WERI-Rb-1 (cell line): ENCODE data around the gene NOBOX.

Experiments used
- DNase-seq: peaks from one replicate; pipeline ENCODE4 v3.0.0-alpha.2; 2020
- H3K27ac ChIP-seq: fragments of 250-450 bp; sonication (Bioruptor Pico); 2 replicates; pipeline ENCODE4 v1.5.1; 2020; ENCODE audit warnings: mild to moderate bottlenecking, moderate library complexity
- H3K27me3 ChIP-seq: fragments of 250-450 bp; sonication (Bioruptor Pico); 2 replicates; pipeline ENCODE4 v1.5.1; 2021; ENCODE audit warnings: mild to moderate bottlenecking, low read depth, moderate library complexity; ENCODE audit not compliant: insufficient read depth, severe bottlenecking
- H3K36me3 ChIP-seq: fragments of 250-450 bp; sonication (Bioruptor Pico); 2 replicates; pipeline ENCODE4 v1.5.1; 2020; ENCODE audit warnings: mild to moderate bottlenecking, moderate library complexity
- H3K4me3 ChIP-seq: 2 replicates; pipeline ENCODE4 v1.5.1; 2011; ENCODE audit warnings: low read depth, mild to moderate bottlenecking, control low read depth, low read length
- H3K9me3 ChIP-seq: fragments of 250-450 bp; sonication (Bioruptor Pico); 2 replicates; pipeline ENCODE4 v1.5.1; 2021; ENCODE audit warnings: mild to moderate bottlenecking, moderate library complexity; ENCODE audit not compliant: severe bottlenecking
- CTCF ChIP-seq: IDR thresholded peaks from 2 replicates; pipeline ENCODE4 v1.5.1; 2011; ENCODE audit warnings: low read depth, mild to moderate bottlenecking, control low read depth, inconsistent platforms, low read length

The NOBOX gene

GRCh38 chr7:144410441-144410840, 6.9 kb upstream of the NOBOX start:
- H3K27me3 ChIP-seq = no peaks in the 10 kb centered on the region
- H3K36me3 ChIP-seq = no peaks in the 10 kb centered on the region
- no peak for DNase-seq
- no peak for TF ChIP-seq CTCF
- no peak overlapping the region for H3K4me3 ChIP-seq
- H3K27ac ChIP-seq = no peak overlapping the region
- no peaks in the 10 kb centered on the region for H3K9me3 ChIP-seq

GRCh38 chr7:144408121-144408520, 4.6 kb upstream of the NOBOX start:
- no peak overlapping the region for H3K27ac ChIP-seq
- H3K27me3 ChIP-seq = no peaks in the 10 kb centered on the region
- H3K36me3 ChIP-seq = no peaks in the 10 kb centered on the region
- no peak for DNase-seq
- TF ChIP-seq CTCF = no peak
- H3K9me3 ChIP-seq = no peaks in the 10 kb centered on the region
- no peak overlapping the region for H3K4me3 ChIP-seq

- TF ChIP-seq CTCF = no peak
- no peak overlapping the region for H3K27ac ChIP-seq
- DNase-seq = no peak
These were observed 3.9 kb upstream of the NOBOX start for GRCh38 chr7:144407266-144407931.

GRCh38 chr7:144404946-144405345, 1.5 kb upstream of the NOBOX start:
- TF ChIP-seq CTCF = no peak
- DNase-seq = no peak
- Histone ChIP-seq H3K9me3 (no peaks in the 10 kb centered on the region), H3K27ac (no peak overlapping the region), H3K36me3 (no peaks in the 10 kb centered on the region), H3K27me3 (no peaks in the 10 kb centered on the region), H3K4me3 (no peak overlapping the region)

More at GRCh38 chr7:144407266-144407931, 3.9 kb upstream of the NOBOX start:
- Histone ChIP-seq H3K9me3 (no peaks in the 10 kb centered on the region), H3K36me3 (no peaks in the 10 kb centered on the region), H3K4me3 (no peak overlapping the region), H3K27me3 (no peaks in the 10 kb centered on the region)

- DNase-seq = no peak
These were observed 391 bp downstream of the NOBOX start for GRCh38 chr7:144403102-144403501.

More at GRCh38 chr7:144403102-144403501, 391 bp downstream of the NOBOX start:
- no peak for TF ChIP-seq CTCF
- no peak overlapping the region for H3K4me3 ChIP-seq
- H3K27me3 ChIP-seq = no peaks in the 10 kb centered on the region
- no peaks in the 10 kb centered on the region for H3K36me3 ChIP-seq
- H3K27ac ChIP-seq = no peak overlapping the region
- H3K9me3 ChIP-seq = no peaks in the 10 kb centered on the region
